ENCODE data around the gene HNF1A. TPM values are rescaled to one million over a fixed set of nuclear protein-coding genes. Genes with fewer than 3 reads are reported as not detected.

HNF1A gene
- total and polyA plus RNA-seq, 2 donors (not counting 1 experiment from before 2014, with no cell fraction given), result not detected

DNA sequence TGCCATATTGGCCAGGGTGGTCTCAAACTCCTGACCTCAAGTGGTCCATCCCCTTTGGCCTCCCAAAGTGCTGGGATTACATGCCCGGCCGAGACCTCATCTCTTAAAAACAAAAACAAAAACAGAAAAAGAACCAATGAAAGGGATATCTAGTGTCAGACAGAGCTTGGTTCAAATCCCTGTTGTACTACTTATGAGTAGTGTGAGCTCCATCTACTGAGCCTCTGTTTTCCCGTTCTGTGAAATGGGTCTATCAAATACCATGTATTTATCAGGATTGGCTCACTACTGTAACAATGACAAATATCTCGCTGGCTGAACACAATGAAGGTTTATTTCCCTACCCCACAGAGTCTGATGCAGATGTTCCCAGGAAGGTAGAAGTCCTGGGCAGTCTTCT lies 36.9 kb upstream of the HNF1A start:
- Histone ChIP-seq H3K27ac (ENCODE audit: low read length in 2 of 2) (no peak overlapping the region), H3K27me3 (replicated peaks in 1 of 4; ENCODE audit: control extremely low read depth in 1 of 4, control insufficient read depth in 3 of 4, insufficient read depth in 4 of 4, low read length in 3 of 4) (peaks cover 0 to 6% (median 2%) of the 10 kb centered on the region in 4 experiments), H4K20me1 (ENCODE audit: control insufficient read depth, insufficient read depth, low read length, poor library complexity, severe bottlenecking) (no peaks in the 10 kb centered on the region), H3K4me2 (replicated peaks; ENCODE audit: low read depth, low read length, poor library complexity, severe bottlenecking) (no peak overlapping the region), H3K4me3 (ENCODE audit: control extremely low read depth in 1 of 5, extremely low read depth in 1 of 5, insufficient read depth in 1 of 5, low read depth in 2 of 5, low read length in 4 of 5) (no peak overlapping the region), H3K36me3 (replicated peaks in 1 of 2; ENCODE audit: control extremely low read depth in 1 of 2, control insufficient read depth in 1 of 2, extremely low read depth in 1 of 2, insufficient read depth in 2 of 2, low read length in 1 of 2) (no peaks in the 10 kb centered on the region), H2AFZ (ENCODE audit: insufficient read depth, low read depth, low read length, poor library complexity, severe bottlenecking) (no peak overlapping the region), H3K4me1 (ENCODE audit: control insufficient read depth in 2 of 2, insufficient read depth in 2 of 2, low read length in 2 of 2) (no peaks in the 10 kb centered on the region), H3K9ac (ENCODE audit: low read length) (no peak overlapping the region), H3K79me2 (ENCODE audit: control insufficient read depth, insufficient read depth, low read length) (no peaks in the 10 kb centered on the region), H3K9me3 (ENCODE audit: control extremely low read depth in 1 of 3, control insufficient read depth in 2 of 3, insufficient read depth in 1 of 3, low read length in 2 of 3) (no peaks in the 10 kb centered on the region)
- no peak overlapping the region for H3K4me3 Mint-ChIP-seq
- H3K27ac Mint-ChIP-seq, result no peak overlapping the region
- no peak for DNase-seq
- CTCF ChIA-PET, result interaction anchor here (1.0 kb wide), 1 partner anchor 25 kb away, joined by 3 read pairs; no protein-coding TSS in a partner anchor
- no peak for ATAC-seq (ENCODE audit: low read depth)
- POLR2A ChIA-PET, result no interaction called here
- WGBS (ENCODE audit: insufficient coverage), result 100% methylated on average over 2 of the region's 4 CpGs
- no peaks in the 10 kb centered on the region for H3K9me3 Mint-ChIP-seq (ENCODE audit: insufficient read depth)
- intact Hi-C loops (cut with micrococcal nuclease), result loop anchor here (5.0 kb wide), 1 partner anchor 171 kb away; no protein-coding TSS in a partner anchor
- peaks cover 16% of the 10 kb centered on the region for H3K27me3 Mint-ChIP-seq
- no peak for TF ChIP-seq EZH2 (IDR thresholded peaks at IDR 0.05; ENCODE audit: borderline replicate concordance, insufficient read depth, low read depth, low read length, poor library complexity, severe bottlenecking)
- no peak for TF ChIP-seq CTCF (IDR thresholded peaks at IDR 0.05)
- H3K4me1 Mint-ChIP-seq, result no peaks in the 10 kb centered on the region

DNA sequence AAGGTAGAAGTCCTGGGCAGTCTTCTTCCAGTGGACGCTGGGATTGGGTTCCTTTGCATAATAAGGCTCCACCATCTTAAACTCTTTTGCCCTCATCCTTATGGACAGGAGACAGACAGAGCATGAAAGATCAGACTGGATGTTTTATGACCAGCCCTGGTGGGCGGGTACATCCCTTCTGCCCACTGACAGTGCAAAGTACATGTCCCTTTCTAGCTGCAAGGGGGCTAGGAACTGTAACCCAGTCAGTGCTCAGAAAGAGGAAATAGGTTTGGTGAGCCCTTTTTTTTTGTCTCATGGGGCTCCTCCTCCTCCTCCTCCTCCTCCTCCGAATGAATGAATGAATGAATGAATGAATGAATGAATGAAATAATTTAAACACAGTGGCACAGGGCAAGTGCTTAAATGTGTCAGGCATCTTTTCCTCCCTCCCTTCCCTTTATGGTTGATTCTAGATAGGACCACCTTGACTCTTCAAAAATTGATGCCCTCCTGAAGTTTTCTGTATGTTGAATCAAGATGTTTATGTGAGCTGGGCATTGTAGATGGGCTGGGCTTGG lies 36.4 kb upstream of the HNF1A start:
- H3K4me1 ChIP-seq (ENCODE audit: control insufficient read depth in 2 of 2, insufficient read depth in 2 of 2, low read length in 2 of 2), result no peaks in the 10 kb centered on the region
- H3K27ac Mint-ChIP-seq, result no peak overlapping the region
- 60% methylated on average over 1 of the region's 3 CpGs for WGBS (ENCODE audit: insufficient coverage)
- intact Hi-C loops (cut with micrococcal nuclease), result loop anchor here (5.0 kb wide), 1 partner anchor 170 kb away; no protein-coding TSS in a partner anchor
- H4K20me1 ChIP-seq (ENCODE audit: control insufficient read depth, insufficient read depth, low read length, poor library complexity, severe bottlenecking), result no peaks in the 10 kb centered on the region
- ATAC-seq (ENCODE audit: low read depth) (no peak), DNase-seq (no peak)
- no peaks in the 10 kb centered on the region for H3K36me3 ChIP-seq (replicated peaks in 1 of 2; ENCODE audit: control extremely low read depth in 1 of 2, control insufficient read depth in 1 of 2, extremely low read depth in 1 of 2, insufficient read depth in 2 of 2, low read length in 1 of 2)
- H2AFZ ChIP-seq (ENCODE audit: insufficient read depth, low read depth, low read length, poor library complexity, severe bottlenecking), result no peak overlapping the region
- no peaks in the 10 kb centered on the region for H3K79me2 ChIP-seq (ENCODE audit: control insufficient read depth, insufficient read depth, low read length)
- no peak for TF ChIP-seq EZH2 (IDR thresholded peaks at IDR 0.05; ENCODE audit: borderline replicate concordance, insufficient read depth, low read depth, low read length, poor library complexity, severe bottlenecking)
- ChIA-PET CTCF (interaction anchor here (1.0 kb wide), 1 partner anchor 24 kb away, joined by 3 read pairs; no protein-coding TSS in a partner anchor), POLR2A (no interaction called here)
- no peak overlapping the region for H3K4me2 ChIP-seq (replicated peaks; ENCODE audit: low read depth, low read length, poor library complexity, severe bottlenecking)
- H3K4me3 Mint-ChIP-seq, result no peak overlapping the region
- H3K27me3 Mint-ChIP-seq, result peaks cover 16% of the 10 kb centered on the region
- H3K27me3 ChIP-seq (replicated peaks in 1 of 4; ENCODE audit: control extremely low read depth in 1 of 4, control insufficient read depth in 3 of 4, insufficient read depth in 4 of 4, low read length in 3 of 4), result peaks cover 0 to 6% (median 2%) of the 10 kb centered on the region in 4 experiments
- no peaks in the 10 kb centered on the region for H3K9me3 Mint-ChIP-seq (ENCODE audit: insufficient read depth)
- no peaks in the 10 kb centered on the region for H3K4me1 Mint-ChIP-seq
- H3K9me3 ChIP-seq (ENCODE audit: control extremely low read depth in 1 of 3, control insufficient read depth in 2 of 3, insufficient read depth in 1 of 3, low read length in 2 of 3), result no peaks in the 10 kb centered on the region
- H3K27ac ChIP-seq (ENCODE audit: low read length in 2 of 2), result no peak overlapping the region
- H3K9ac ChIP-seq (ENCODE audit: low read length), result no peak overlapping the region
- no peak overlapping the region for H3K4me3 ChIP-seq (ENCODE audit: control extremely low read depth in 1 of 5, extremely low read depth in 1 of 5, insufficient read depth in 1 of 5, low read depth in 2 of 5, low read length in 4 of 5)
